H1 (cell line): ENCODE results near the gene AARSD1. TPM values are rescaled to one million over a fixed set of nuclear protein-coding genes. Genes with fewer than 3 reads are reported as not detected.
"Not testable (repeated sequence)": the region's sequence is repeated elsewhere in the genome, so short reads cannot be mapped to it uniquely, and the experiment has no call there.

Experiments
- CTCF ChIA-PET: fragments of 300-600 bp; sonication (Branson Sonifier 250); formaldehyde crosslinking; loops from one replicate; lab custom pipeline; 2021; ENCODE audit not compliant: partially characterized antibody; lab: Charles Lee
- POLR2A ChIA-PET: fragments of 300-600 bp; sonication (Branson Sonifier 250); formaldehyde crosslinking; loops from one replicate; lab custom pipeline; 2021; ENCODE audit warnings: inconsistent platforms; ENCODE audit not compliant: partially characterized antibody; lab: Charles Lee
- DNase-seq, 2 experiments: peaks; one replicate each; pipeline versions ENCODE4 v3.0.0 to v3.0.0-alpha.2; 2010 to 2022; ENCODE audit warnings: low spot score in 2 of 2, low read depth in 1 of 2, mixed read lengths in 1 of 2
- FAIRE-seq: peaks from 2 replicates; lab custom pipeline; 2011; peaks lifted over from hg19 to GRCh38; lab: Jason Lieb, UNC
- H2AFZ ChIP-seq: 2 replicates; pipeline ENCODE4 v1.8.1; 2012; ENCODE audit warnings: low read length, inconsistent platforms
- H2AK5ac ChIP-seq: 2 replicates; pipeline ENCODE4 v1.6.1; 2013; ENCODE audit warnings: low read depth, low read length
- H2BK120ac ChIP-seq: replicated peaks from 2 replicates; pipeline ENCODE3; 2013; ENCODE audit warnings: low read depth, low read length, inconsistent platforms
- H2BK12ac ChIP-seq: 2 replicates; pipeline ENCODE4 v1.6.1; 2013; ENCODE audit warnings: low read depth, low read length
- H2BK15ac ChIP-seq: 2 replicates; pipeline ENCODE4 v1.6.1; 2013; ENCODE audit warnings: low read length
- H2BK20ac ChIP-seq: 2 replicates; pipeline ENCODE4 v1.6.1; 2013; ENCODE audit warnings: low read length
- H2BK5ac ChIP-seq: 2 replicates; pipeline ENCODE4 v1.6.1; 2013; ENCODE audit warnings: low read depth, low read length
- H3K14ac ChIP-seq: 2 replicates; pipeline ENCODE4 v1.6.1; 2013; ENCODE audit warnings: inconsistent platforms; ENCODE audit not compliant: insufficient read length
- H3K18ac ChIP-seq: 2 replicates; pipeline ENCODE4 v1.6.1; 2013; ENCODE audit warnings: low read length; ENCODE audit errors: extremely low read depth
- H3K23ac ChIP-seq: 2 replicates; pipeline ENCODE4 v1.6.1; 2013; ENCODE audit warnings: inconsistent platforms; ENCODE audit not compliant: insufficient read length
- H3K23me2 ChIP-seq: 2 replicates; pipeline ENCODE4 v1.6.1; 2013; ENCODE audit warnings: low read depth, low read length
- H3K27ac ChIP-seq: 2 replicates; pipeline ENCODE4 v1.6.1; 2011; ENCODE audit warnings: low read depth, low read length, inconsistent platforms
- H3K27me3 ChIP-seq, 4 experiments: replicated peaks in 1 of 4; 1 replicate in 1 of 4; 2 replicates in 3 of 4; pipeline versions ENCODE4 v1.6.1 to v1.8.1; 2011 to 2013; ENCODE audit warnings: low read length in 3 of 4, mild to moderate bottlenecking in 3 of 4, inconsistent platforms in 2 of 4, mixed read lengths in 2 of 4, moderate library complexity in 1 of 4; ENCODE audit not compliant: control insufficient read depth in 3 of 4, insufficient read depth in 3 of 4; ENCODE audit errors: extremely low read depth in 1 of 4
- H3K36me3 ChIP-seq, 4 experiments: 2 replicates each; pipeline versions ENCODE4 v1.6.1 to v1.8.1; 2011 to 2013; ENCODE audit warnings: mild to moderate bottlenecking in 4 of 4, low read length in 3 of 4, moderate library complexity in 2 of 4, control low read depth in 1 of 4, inconsistent platforms in 1 of 4; ENCODE audit not compliant: insufficient read depth in 4 of 4, control insufficient read depth in 2 of 4
- H3K4ac ChIP-seq: replicated peaks from 2 replicates; pipeline ENCODE3; 2013; ENCODE audit warnings: low read length, low read depth, mixed read lengths, inconsistent platforms; ENCODE audit not compliant: insufficient read length
- H3K4me1 ChIP-seq, 4 experiments: replicated peaks in 1 of 4; 1 replicate in 1 of 4; 2 replicates in 3 of 4; pipeline versions ENCODE4 v1.6.1 to v1.8.1; 2011 to 2013; ENCODE audit warnings: low read length in 3 of 4, inconsistent platforms in 2 of 4, mixed read lengths in 1 of 4; ENCODE audit not compliant: insufficient read depth in 4 of 4, control insufficient read depth in 3 of 4
- H3K4me2 ChIP-seq, 2 experiments: 2 replicates each; pipeline versions ENCODE4 v1.6.1 to v1.8.1; 2011 to 2013; ENCODE audit warnings: low read depth in 2 of 2, low read length in 2 of 2, control low read depth in 1 of 2, inconsistent platforms in 1 of 2, mild to moderate bottlenecking in 1 of 2; ENCODE audit not compliant: insufficient read depth in 1 of 2
- H3K4me3 ChIP-seq, 4 experiments: fragments of 200-600, 300-600 bp in 1 of 4; sonication (generic), shearing (Covaris generic), sonication (Bioruptor Twin) in 1 of 4; 2 replicates each; pipeline versions ENCODE4 v1.5.1 to v1.8.1; 2011 to 2016; ENCODE audit warnings: low read length in 4 of 4, low read depth in 3 of 4, control low read depth in 2 of 4, inconsistent platforms in 2 of 4, mild to moderate bottlenecking in 2 of 4, mixed read lengths in 1 of 4, moderate library complexity in 1 of 4; ENCODE audit not compliant: insufficient read depth in 2 of 4; ENCODE audit errors: extremely low read depth in 1 of 4
- H3K56ac ChIP-seq: replicated peaks from 2 replicates; pipeline ENCODE3; 2013; ENCODE audit warnings: low read depth, mild to moderate bottlenecking, mixed read lengths, low read length, inconsistent platforms; ENCODE audit not compliant: insufficient read length
- H3K79me1 ChIP-seq: 2 replicates; pipeline ENCODE4 v1.6.1; 2013; ENCODE audit warnings: low read depth, low read length, control low read depth
- H3K79me2 ChIP-seq, 2 experiments: 2 replicates each; pipeline versions ENCODE4 v1.6.1 to v1.8.1; 2012 to 2013; ENCODE audit warnings: low read length in 2 of 2, mild to moderate bottlenecking in 2 of 2, inconsistent platforms in 1 of 2; ENCODE audit not compliant: insufficient read depth in 2 of 2, control insufficient read depth in 1 of 2
- H3K9ac ChIP-seq, 4 experiments: replicated peaks in 1 of 4; 1 replicate in 1 of 4; 2 replicates in 3 of 4; pipeline versions ENCODE4 v1.6.1 to v1.8.1; 2011 to 2013; ENCODE audit warnings: low read depth in 3 of 4, low read length in 3 of 4, control low read depth in 2 of 4, mild to moderate bottlenecking in 2 of 4, moderate library complexity in 2 of 4, inconsistent platforms in 1 of 4; ENCODE audit errors: extremely low read depth in 1 of 4
- H3K9me3 ChIP-seq, 2 experiments: 2 replicates each; pipeline versions ENCODE4 v1.6.1 to v1.8.1; 2012 to 2013; ENCODE audit warnings: mild to moderate bottlenecking in 2 of 2, moderate library complexity in 2 of 2, control low read depth in 1 of 2, inconsistent platforms in 1 of 2, low read depth in 1 of 2, low read length in 1 of 2, mixed read lengths in 1 of 2; ENCODE audit not compliant: insufficient read depth in 2 of 2
- H4K20me1 ChIP-seq, 2 experiments: replicated peaks in 1 of 2; 2 replicates each; pipeline versions ENCODE3 to v1.8.1; 2011 to 2013; ENCODE audit warnings: inconsistent platforms in 2 of 2, low read length in 2 of 2, mild to moderate bottlenecking in 1 of 2; ENCODE audit not compliant: insufficient read depth in 2 of 2, control insufficient read depth in 1 of 2
- H4K5ac ChIP-seq: 2 replicates; pipeline ENCODE4 v1.6.1; 2013; ENCODE audit warnings: low read length, low read depth, mixed read lengths, inconsistent platforms; ENCODE audit not compliant: insufficient read length
- H4K8ac ChIP-seq: 2 replicates; pipeline ENCODE4 v1.8.0; 2013; ENCODE audit warnings: mild to moderate bottlenecking, moderate library complexity, low read length, inconsistent platforms; ENCODE audit not compliant: insufficient read depth; ENCODE audit errors: extremely low read depth
- H4K91ac ChIP-seq: replicated peaks from 2 replicates; pipeline ENCODE3; 2013; ENCODE audit warnings: low read length, mixed read lengths, inconsistent platforms; ENCODE audit not compliant: insufficient read length
- WGBS, 2 experiments: shearing (Covaris generic) in 1 of 2; methylation state at CpG; one replicate each; pipeline versions ENCODE4 v1.1.6 to v1.1.7; 2013 to 2015; ENCODE audit warnings: low lambda C conversion rate in 2 of 2, mixed read lengths in 2 of 2, inconsistent platforms in 1 of 2, low coverage in 1 of 2, missing lambda C conversion rate in 1 of 2; ENCODE audit not compliant: insufficient replicate concordance in 2 of 2, insufficient coverage in 1 of 2, insufficient read length in 1 of 2; ENCODE audit errors: extremely low coverage in 1 of 2, missing lambda C conversion rate in 1 of 2; 5-methylcytosine and 5-hydroxymethylcytosine counted together
- polyA plus RNA-seq, 7 experiments: library from polyadenylated mRNA; depleted of rRNA in 3 of 7; stranded (reverse) in 5 of 7; unstranded in 2 of 7; fragments of >200 nt in 5 of 7; fragments of 200-250 nt in 2 of 7; gene quantifications; 1 replicate in 5 of 7; 2 replicates in 1 of 7; 4 replicates in 1 of 7; pipeline versions ENCODE4 v1.2.1 to v1.2.3, GENCODE V29; 2011 to 2013; ENCODE audit warnings: missing spikeins in 2 of 7, mixed read lengths in 2 of 7
- total RNA-seq: library from RNA; stranded (reverse); fragmentation: NEBNext Ultra II Directional; extraction: Animal tissue kit (Norgen Biotek cat#: 25700); gene quantifications from 2 replicates; pipeline ENCODE4 v1.2.1, GENCODE V29; 2021

Gene AARSD1
- total and polyA plus RNA-seq, 2 of the 8 experiments (the other 6 are each of a cell fraction or from before 2014, with no cell fraction given) = 51.5 to 58.8 TPM

DNA sequence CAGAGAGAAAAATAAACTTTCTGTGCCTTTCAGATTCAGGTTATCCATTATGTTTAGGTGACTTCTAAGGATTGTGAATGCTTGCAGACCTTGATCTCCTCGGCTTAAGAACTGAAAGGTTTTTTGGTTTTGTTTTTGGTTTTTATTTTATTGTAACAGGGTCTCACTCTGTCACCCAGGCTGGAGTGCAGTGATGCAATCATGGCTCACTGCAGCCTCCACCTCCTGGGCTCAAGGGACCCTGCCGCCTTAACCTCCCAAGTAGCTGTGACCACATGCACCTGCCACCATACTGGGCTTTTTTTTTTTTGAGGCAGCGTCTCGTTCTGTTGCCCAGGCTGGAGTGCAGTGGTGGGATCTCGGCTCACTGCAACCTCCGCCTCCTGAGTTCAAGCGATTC is 40.8 kb downstream of the AARSD1 start:
- not testable (repeated sequence) for H2AFZ ChIP-seq, H3K18ac ChIP-seq, H3K4ac ChIP-seq, H3K4me1 ChIP-seq, H3K79me1 ChIP-seq, H3K4me3 ChIP-seq, DNase-seq, H2AK5ac ChIP-seq, H4K91ac ChIP-seq, H3K9me3 ChIP-seq, H3K27me3 ChIP-seq, H2BK5ac ChIP-seq, FAIRE-seq, H2BK12ac ChIP-seq, H3K36me3 ChIP-seq, H3K23me2 ChIP-seq, H3K27ac ChIP-seq, H3K23ac ChIP-seq, H4K5ac ChIP-seq, H3K79me2 ChIP-seq, H3K9ac ChIP-seq, H4K8ac ChIP-seq, H2BK15ac ChIP-seq, H2BK120ac ChIP-seq, H2BK20ac ChIP-seq, H3K56ac ChIP-seq, H3K14ac ChIP-seq, H4K20me1 ChIP-seq, H3K4me2 ChIP-seq
- 98% methylated on average over 7 of the region's 7 CpGs; no CpG with 5 or more reads in 1 of the 2 experiments for WGBS, 2 experiments
- ChIA-PET POLR2A (interaction anchor here (0.6 to 0.7 kb wide), 2 partner anchors 23 to 108 kb away, joined by 3 read pairs; partner anchors contain the start of gene G6PC1), CTCF (interaction anchor here (0.9 to 1.5 kb wide), 2 partner anchors 15 to 98 kb away, joined by 3 read pairs; no protein-coding TSS in a partner anchor)
